ENCODE results near the gene RAP1GAP2. TPM values are rescaled to one million over a fixed set of nuclear protein-coding genes. Genes with fewer than 3 reads are reported as not detected.

RAP1GAP2 gene
- total RNA-seq, 2 experiments from 2014 or later = 6.5 to 26.2 TPM

DNA sequence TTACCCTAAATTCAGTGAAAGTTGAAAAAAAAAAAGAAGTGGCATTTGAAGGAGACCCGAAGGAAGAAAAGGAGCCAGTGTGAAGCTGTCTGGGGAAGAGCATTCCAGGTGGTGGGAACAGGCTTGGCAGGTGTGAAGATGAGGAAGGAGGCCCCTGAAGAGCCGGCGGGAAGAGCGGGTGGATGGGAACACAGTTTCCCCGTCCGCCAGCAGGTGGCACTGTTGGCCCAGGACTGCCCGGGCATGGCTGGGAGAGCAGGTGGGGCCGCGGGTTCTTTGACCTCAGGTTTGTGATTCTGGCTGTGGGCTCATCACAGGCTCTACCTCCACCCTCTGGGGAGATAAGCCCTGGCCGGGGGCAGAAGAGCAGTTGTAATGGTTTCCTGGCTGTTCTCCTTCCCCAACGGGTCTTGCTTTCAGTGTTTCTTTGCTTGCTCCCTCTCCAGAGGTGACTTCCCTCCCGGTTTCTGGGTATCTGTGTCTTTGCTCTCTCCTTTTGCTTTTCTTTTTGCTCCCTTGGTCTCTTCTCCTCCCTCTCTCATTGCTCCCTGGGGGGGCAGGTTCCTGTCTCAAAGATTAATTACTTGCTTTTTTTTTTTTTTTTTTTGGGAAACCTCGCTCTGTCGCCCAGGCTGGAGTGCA is 32.3 kb downstream of the RAP1GAP2 start:
- Mint-ChIP-seq H3K9me3 (ENCODE audit: low read depth) (no peaks in the 10 kb centered on the region), H3K4me3 (no peak overlapping the region), H3K36me3 (peaks cover 3% of the 10 kb centered on the region), H3K27ac (no peak overlapping the region), H3K4me1 (peaks cover 14% of the 10 kb centered on the region), H3K27me3 (peaks cover 19% of the 10 kb centered on the region)
- CTCF ChIA-PET = interaction anchor here (0.6 to 4.8 kb wide), 18 partner anchors 14 to 461 kb away, joined by 3 to 27 read pairs (median 4); no protein-coding TSS in a partner anchor
- ATAC-seq (peak; percentile 92), DNase-seq (peak; percentile 82)

DNA sequence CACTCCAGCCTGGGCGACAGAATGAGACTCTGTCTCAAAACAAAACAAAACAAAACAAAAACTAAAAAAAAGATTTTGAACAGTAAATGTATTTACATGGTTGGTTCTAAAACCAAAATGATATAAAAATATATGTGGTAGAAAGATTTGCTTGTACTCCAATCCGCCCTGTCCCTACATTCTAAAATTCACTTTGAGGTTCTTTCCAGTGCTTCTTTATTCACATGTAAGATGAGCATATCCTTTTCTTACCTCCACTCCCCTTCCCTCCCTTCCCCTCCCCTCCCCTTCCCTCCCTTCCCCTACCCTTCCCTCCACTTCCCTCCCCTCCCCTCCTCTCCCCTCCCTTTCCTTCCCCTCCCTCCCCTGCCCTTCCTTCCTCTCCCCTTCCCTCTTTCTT is 34.4 kb downstream of the RAP1GAP2 start:
- CTCF ChIA-PET = interaction anchor here (4.8 kb wide), 1 partner anchor 44 kb away, joined by 27 read pairs; no protein-coding TSS in a partner anchor
- Mint-ChIP-seq H3K27ac (no peak overlapping the region), H3K27me3 (peaks cover 13% of the 10 kb centered on the region), H3K4me1 (peaks cover 12% of the 10 kb centered on the region), H3K36me3 (peaks cover under 1% of the 10 kb centered on the region), H3K4me3 (no peak overlapping the region), H3K9me3 (ENCODE audit: low read depth) (no peaks in the 10 kb centered on the region)
- ATAC-seq (no peak), DNase-seq (no peak)

DNA sequence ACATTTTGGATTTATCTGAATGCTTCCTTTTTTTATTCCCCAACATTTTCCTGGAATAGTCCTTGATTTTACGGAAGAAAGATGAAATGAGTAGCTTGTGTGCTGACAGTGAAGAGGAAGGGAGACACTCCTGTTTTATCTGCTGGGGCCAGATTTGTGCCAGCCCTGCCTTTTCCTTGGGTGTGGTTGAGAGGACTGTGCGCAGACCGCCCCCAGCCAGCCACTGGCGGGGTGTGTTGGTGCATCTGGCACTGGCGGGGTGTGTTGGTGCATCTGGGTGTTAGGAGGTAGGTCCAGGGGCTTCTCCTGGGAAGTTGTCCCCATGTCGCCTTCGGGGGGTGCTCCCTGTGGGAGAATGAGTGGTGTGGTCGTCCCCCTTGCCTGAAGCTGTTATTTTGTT is 39.5 kb downstream of the RAP1GAP2 start:
- DNase-seq (no peak), ATAC-seq (no peak)
- Mint-ChIP-seq H3K27me3 (peaks cover 14% of the 10 kb centered on the region), H3K4me3 (no peak overlapping the region), H3K27ac (no peak overlapping the region), H3K36me3 (peaks cover 2% of the 10 kb centered on the region), H3K4me1 (peaks cover 8% of the 10 kb centered on the region), H3K9me3 (ENCODE audit: low read depth) (no peaks in the 10 kb centered on the region)
- CTCF ChIA-PET = interaction anchor here (1.9 to 3.8 kb wide), 2 partner anchors 21 to 49 kb away, joined by 9 to 28 read pairs; no protein-coding TSS in a partner anchor

DNA sequence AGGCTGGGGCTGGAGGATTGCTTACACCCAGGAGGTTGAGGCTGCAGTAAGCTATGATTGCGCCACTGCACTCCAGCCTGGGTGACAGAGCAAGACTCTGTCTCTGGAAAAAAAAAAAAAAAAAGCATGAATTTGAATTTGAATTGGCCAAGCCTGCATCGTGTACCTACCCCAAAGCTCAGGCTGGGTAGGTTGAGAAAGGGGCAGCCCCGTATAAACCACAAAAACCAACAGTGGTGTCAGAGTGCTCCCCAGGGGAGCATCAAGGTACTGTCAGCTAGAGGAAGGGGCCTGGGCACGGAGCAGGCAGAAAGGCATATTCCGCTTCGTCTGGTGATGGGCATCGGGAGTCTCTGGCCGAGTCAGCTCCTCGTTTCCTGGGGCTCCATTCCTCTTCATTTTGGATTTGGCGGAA is 40.9 kb downstream of the RAP1GAP2 start:
- H3K27ac Mint-ChIP-seq = no peak overlapping the region
- CTCF ChIA-PET = interaction anchor here (0.6 to 3.8 kb wide), 11 partner anchors 12 to 366 kb away, joined by 3 to 28 read pairs (median 3); no protein-coding TSS in a partner anchor
- ATAC-seq = peak; percentile 61
- H3K27me3 Mint-ChIP-seq = peaks cover 14% of the 10 kb centered on the region
- DNase-seq = peak; percentile 60
- H3K4me1 Mint-ChIP-seq = peaks cover 8% of the 10 kb centered on the region
- no peak overlapping the region for H3K4me3 Mint-ChIP-seq
- H3K9me3 Mint-ChIP-seq (ENCODE audit: low read depth) = no peaks in the 10 kb centered on the region
- H3K36me3 Mint-ChIP-seq = peaks cover 2% of the 10 kb centered on the region

DNA sequence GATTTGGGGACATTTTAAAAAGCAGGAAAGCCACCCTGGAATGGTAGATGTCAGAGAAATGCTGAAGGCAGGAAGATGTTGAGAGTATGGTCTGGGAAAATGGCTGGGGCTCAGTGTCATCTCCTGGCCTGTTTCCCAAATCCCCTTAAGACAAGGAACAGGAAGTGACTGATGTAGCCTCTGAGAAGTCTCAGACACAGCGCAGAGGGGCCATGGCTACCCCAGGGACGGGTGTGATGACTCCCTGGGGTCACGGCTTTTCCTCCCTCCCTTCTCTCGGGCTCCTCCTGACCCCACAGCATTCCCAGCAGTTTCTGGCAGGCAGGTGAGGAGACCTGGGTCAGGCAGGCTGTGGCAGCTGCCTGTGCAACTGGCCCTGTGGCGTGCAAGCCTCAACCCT is 45.4 kb downstream of the RAP1GAP2 start:
- CTCF ChIA-PET = interaction anchor here (0.7 kb wide), 1 partner anchor 13 kb away, joined by 4 read pairs; no protein-coding TSS in a partner anchor
- H3K4me3 Mint-ChIP-seq = no peak overlapping the region
- ATAC-seq (no peak), DNase-seq (no peak)
- peaks cover 2% of the 10 kb centered on the region for H3K36me3 Mint-ChIP-seq
- H3K27ac Mint-ChIP-seq = no peak overlapping the region
- H3K27me3 Mint-ChIP-seq = peaks cover 5% of the 10 kb centered on the region
- H3K9me3 Mint-ChIP-seq (ENCODE audit: low read depth) = no peaks in the 10 kb centered on the region
- H3K4me1 Mint-ChIP-seq = peaks cover 7% of the 10 kb centered on the region

GRCh38 chr17:2842464-2842863 is 46.2 kb downstream of the RAP1GAP2 start:
- ATAC-seq (no peak), DNase-seq (no peak)
- no peaks in the 10 kb centered on the region for H3K36me3 Mint-ChIP-seq
- H3K9me3 Mint-ChIP-seq (ENCODE audit: low read depth) = no peaks in the 10 kb centered on the region
- H3K4me3 Mint-ChIP-seq = no peak overlapping the region
- CTCF ChIA-PET = interaction anchor here (0.7 kb wide), 1 partner anchor 14 kb away, joined by 4 read pairs; no protein-coding TSS in a partner anchor
- no peak overlapping the region for H3K27ac Mint-ChIP-seq
- H3K4me1 Mint-ChIP-seq = no peaks in the 10 kb centered on the region
- peaks cover 4% of the 10 kb centered on the region for H3K27me3 Mint-ChIP-seq

GRCh38 chr17:2844416-2844815 is 48.2 kb downstream of the RAP1GAP2 start:
- H3K4me1 Mint-ChIP-seq = peaks cover 8% of the 10 kb centered on the region
- no peak overlapping the region for H3K4me3 Mint-ChIP-seq
- CTCF ChIA-PET = interaction anchor here (0.8 to 1.6 kb wide), 2 partner anchors 53 to 58 kb away, joined by 3 to 8 read pairs; no protein-coding TSS in a partner anchor
- H3K9me3 Mint-ChIP-seq (ENCODE audit: low read depth) = no peaks in the 10 kb centered on the region
- peaks cover 9% of the 10 kb centered on the region for H3K27me3 Mint-ChIP-seq
- ATAC-seq = no peak
- H3K36me3 Mint-ChIP-seq = no peaks in the 10 kb centered on the region
- H3K27ac Mint-ChIP-seq = no peak overlapping the region
- DNase-seq = no peak

GRCh38 chr17:2847381-2848333 is 51.4 kb downstream of the RAP1GAP2 start:
- Mint-ChIP-seq H3K27me3 (peaks cover 28% of the 10 kb centered on the region), H3K36me3 (no peaks in the 10 kb centered on the region), H3K4me3 (no peak overlapping the region), H3K4me1 (peaks cover 11% of the 10 kb centered on the region), H3K9me3 (ENCODE audit: low read depth) (no peaks in the 10 kb centered on the region), H3K27ac (no peak overlapping the region)
- DNase-seq = no peak
- ATAC-seq = no peak
- CTCF ChIA-PET = interaction anchor here (0.7 to 2.5 kb wide), 19 partner anchors 9 to 201 kb away, joined by 3 to 15 read pairs (median 4); partner anchors contain the start of gene RAP1GAP2

DNA sequence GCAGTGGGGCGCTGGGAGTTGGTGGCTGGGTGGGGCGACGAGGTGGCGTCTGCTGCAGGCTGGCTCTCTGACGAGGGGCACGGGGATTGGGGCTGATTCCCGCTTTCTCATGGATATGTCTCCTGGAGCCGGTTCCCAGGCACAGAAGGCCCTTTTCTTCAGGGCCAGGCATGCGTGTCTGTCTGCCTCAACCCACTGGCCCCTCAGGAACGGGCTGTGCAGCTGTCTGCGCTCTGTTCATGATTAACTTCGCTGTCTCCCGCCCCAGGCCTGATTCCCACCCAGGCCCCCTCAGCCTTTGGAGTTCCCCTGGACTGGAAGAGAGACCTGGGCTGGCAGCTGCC is 53.1 kb downstream of the RAP1GAP2 start:
- H3K36me3 Mint-ChIP-seq = no peaks in the 10 kb centered on the region
- H3K4me1 Mint-ChIP-seq = peaks cover 15% of the 10 kb centered on the region
- H3K27me3 Mint-ChIP-seq = peaks cover 33% of the 10 kb centered on the region
- H3K27ac Mint-ChIP-seq = no peak overlapping the region
- no peaks in the 10 kb centered on the region for H3K9me3 Mint-ChIP-seq (ENCODE audit: low read depth)
- ATAC-seq (no peak), DNase-seq (no peak)
- H3K4me3 Mint-ChIP-seq = no peak overlapping the region
- CTCF ChIA-PET = interaction anchor here (0.8 to 2.5 kb wide), 17 partner anchors 8 to 167 kb away, joined by 3 to 15 read pairs (median 5); no protein-coding TSS in a partner anchor

GRCh38 chr17:2850991-2851390 is 54.8 kb downstream of the RAP1GAP2 start:
- peaks cover 19% of the 10 kb centered on the region for H3K4me1 Mint-ChIP-seq
- no peaks in the 10 kb centered on the region for H3K36me3 Mint-ChIP-seq
- H3K4me3 Mint-ChIP-seq = no peak overlapping the region
- no peak for DNase-seq
- CTCF ChIA-PET = interaction anchor here (0.7 to 1.5 kb wide), 3 partner anchors 23 to 65 kb away, joined by 3 to 5 read pairs (median 3); no protein-coding TSS in a partner anchor
- H3K27ac Mint-ChIP-seq = no peak overlapping the region
- ATAC-seq = no peak
- H3K9me3 Mint-ChIP-seq (ENCODE audit: low read depth) = no peaks in the 10 kb centered on the region
- peaks cover 46% of the 10 kb centered on the region for H3K27me3 Mint-ChIP-seq

DNA sequence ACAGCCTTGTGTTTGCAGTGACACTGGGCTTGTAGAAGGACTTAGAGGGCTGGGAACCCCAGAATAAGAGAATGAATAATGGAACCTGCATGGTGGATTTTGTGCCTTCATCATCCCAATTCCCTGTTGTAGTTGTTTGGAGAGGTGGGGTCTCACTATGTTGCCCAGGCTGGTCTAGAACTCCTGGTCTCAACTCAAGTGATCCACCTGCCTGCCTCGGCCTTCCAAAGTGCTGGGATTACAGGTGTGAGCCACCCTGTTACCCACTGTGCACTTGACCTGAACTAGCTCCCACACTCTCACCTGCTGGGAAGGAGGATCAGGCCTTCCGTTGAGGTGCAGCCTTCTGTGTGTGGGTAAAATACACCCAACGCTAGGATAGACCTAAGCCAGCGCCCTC is 55.4 kb downstream of the RAP1GAP2 start:
- H3K9me3 Mint-ChIP-seq (ENCODE audit: low read depth) = no peaks in the 10 kb centered on the region
- peaks cover 51% of the 10 kb centered on the region for H3K27me3 Mint-ChIP-seq
- peaks cover 19% of the 10 kb centered on the region for H3K4me1 Mint-ChIP-seq
- no peak for ATAC-seq
- no peak for DNase-seq
- H3K27ac Mint-ChIP-seq = no peak overlapping the region
- no peaks in the 10 kb centered on the region for H3K36me3 Mint-ChIP-seq
- H3K4me3 Mint-ChIP-seq = no peak overlapping the region
- CTCF ChIA-PET = interaction anchor here (0.7 to 1.5 kb wide), 5 partner anchors 14 to 161 kb away, joined by 3 to 8 read pairs (median 3); no protein-coding TSS in a partner anchor

- CTCF ChIA-PET = interaction anchor here (0.7 to 1.5 kb wide), 3 partner anchors 15 to 161 kb away, joined by 3 to 8 read pairs (median 3); no protein-coding TSS in a partner anchor
- H3K27ac Mint-ChIP-seq = no peak overlapping the region
- no peaks in the 10 kb centered on the region for H3K36me3 Mint-ChIP-seq
- H3K4me1 Mint-ChIP-seq = peaks cover 19% of the 10 kb centered on the region
- ATAC-seq = no peak
- DNase-seq = no peak
- peaks cover 56% of the 10 kb centered on the region for H3K27me3 Mint-ChIP-seq
- H3K9me3 Mint-ChIP-seq (ENCODE audit: low read depth) = no peaks in the 10 kb centered on the region
- no peak overlapping the region for H3K4me3 Mint-ChIP-seq
Observed at GRCh38 chr17:2852221-2852620, 56.0 kb downstream of the RAP1GAP2 start.

DNA sequence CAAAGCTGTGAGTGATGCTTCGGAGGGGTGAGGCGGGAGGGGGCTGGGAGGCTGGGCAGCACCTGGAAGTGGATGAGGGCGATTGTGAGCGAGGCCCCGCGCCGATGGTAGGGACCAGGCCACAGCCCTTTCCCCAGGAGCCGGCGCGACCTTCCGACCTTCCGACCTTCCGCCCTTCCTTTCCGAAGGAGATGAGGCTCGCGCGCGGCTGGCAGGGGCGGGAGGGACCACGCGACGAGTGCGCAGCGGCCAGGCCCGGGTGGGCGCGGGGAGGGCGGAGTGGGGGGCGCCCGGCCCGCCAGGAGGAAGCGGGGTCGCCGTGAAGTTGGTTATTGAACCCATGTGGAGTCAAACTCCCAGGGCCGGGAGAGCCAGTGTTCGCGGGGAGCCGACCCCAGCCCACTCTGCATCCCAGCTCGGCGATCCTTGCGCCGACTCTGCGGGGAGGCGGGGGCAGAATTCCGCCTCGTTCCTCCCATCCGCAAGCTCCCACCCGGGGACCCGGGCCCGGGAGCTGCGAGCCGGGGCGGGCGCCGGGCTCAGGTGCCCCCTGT is 56.6 kb downstream of the RAP1GAP2 start:
- H3K9me3 Mint-ChIP-seq (ENCODE audit: low read depth) = no peaks in the 10 kb centered on the region
- CTCF ChIA-PET = interaction anchor here (1.5 kb wide), 1 partner anchor 160 kb away, joined by 8 read pairs; no protein-coding TSS in a partner anchor

More for the DNA sequence above, 56.6 kb downstream of the RAP1GAP2 start:
- no peak for DNase-seq
- ATAC-seq = no peak
- H3K4me3 Mint-ChIP-seq = no peak overlapping the region
- H3K36me3 Mint-ChIP-seq = no peaks in the 10 kb centered on the region
- peaks cover 19% of the 10 kb centered on the region for H3K4me1 Mint-ChIP-seq
- no peak overlapping the region for H3K27ac Mint-ChIP-seq
- peaks cover 54% of the 10 kb centered on the region for H3K27me3 Mint-ChIP-seq
